Astrocyte of the spinal cord (primary cell): ENCODE results near the gene RXFP4.
"Not testable (repeated sequence)": the region's sequence is repeated elsewhere in the genome, so short reads cannot be mapped to it uniquely, and the experiment has no call there.

Experiments
- DNase-seq: peaks from one replicate; pipeline ENCODE4 v3.0.0; 2011; ENCODE audit warnings: low read depth, low spot score
- H3K4me3 ChIP-seq: 2 replicates; pipeline ENCODE4 v1.5.1; 2011; ENCODE audit warnings: low read depth, mild to moderate bottlenecking, low read length, moderate library complexity
- CTCF ChIP-seq: IDR thresholded peaks from 2 replicates; pipeline ENCODE4 v1.5.1; 2012; ENCODE audit warnings: low read depth, mild to moderate bottlenecking, low read length, inconsistent platforms
- in situ Hi-C: cut with HindIII; loops from 2 replicates; pipeline ENCODE4 v1.10.0; 2017; ENCODE audit warnings: low sequenced_read_pairs

RXFP4 gene

GRCh38 chr1:155979597-155980343 lies 38.3 kb downstream of the RXFP4 start:
- in situ Hi-C loops: no loop called here
- TF ChIP-seq CTCF: no peak
- peak overlapping the region; percentile 93 for H3K4me3 ChIP-seq
- DNase-seq: no peak

GRCh38 chr1:155981266-155982088 lies 40.0 kb downstream of the RXFP4 start:
- no peak for DNase-seq
- in situ Hi-C loops: no loop called here
- peak overlapping the region; percentile 44 for H3K4me3 ChIP-seq
- TF ChIP-seq CTCF: no peak

- TF ChIP-seq CTCF: no peak
- in situ Hi-C loops: no loop called here
- peak overlapping the region; percentile 44 for H3K4me3 ChIP-seq
- no peak for DNase-seq
These were observed 40.7 kb downstream of the RXFP4 start for GRCh38 chr1:155982106-155982505.

GRCh38 chr1:155983191-155984024 lies 42.0 kb downstream of the RXFP4 start:
- peak; percentile 98 for DNase-seq
- TF ChIP-seq CTCF: peak; percentile 10
- H3K4me3 ChIP-seq: peak overlapping the region; percentile 44
- in situ Hi-C loops: no loop called here

GRCh38 chr1:155984341-155984740 lies 42.9 kb downstream of the RXFP4 start:
- no peak for TF ChIP-seq CTCF
- H3K4me3 ChIP-seq: no peak overlapping the region
- DNase-seq: no peak
- in situ Hi-C loops: no loop called here

GRCh38 chr1:155984903-155985645 lies 43.6 kb downstream of the RXFP4 start:
- in situ Hi-C loops, DNase-seq, H3K4me3 ChIP-seq: not testable (repeated sequence)
